HepG2 (cell line): ENCODE data around the gene MYBL2. TPM values are rescaled to one million over a fixed set of nuclear protein-coding genes. Genes with fewer than 3 reads are reported as not detected.
A peak's percentile ranks its signal among the peaks of the same experiment; 100 is the strongest.
"Not testable (repeated sequence)": the region's sequence is repeated elsewhere in the genome, so short reads cannot be mapped to it uniquely, and the experiment has no call there.

Source experiments
- ATAC-seq: fragments of 200-7000 bp; cut with Tn5 transposase; 3 replicates; pipeline ENCODE4 v1.9.1; 2020; ENCODE audit warnings: mild to moderate bottlenecking, moderate library complexity
- BruUV-seq: library from RNA; stranded (reverse); fragments of 400-500 nt; replicated peaks from 2 replicates; lab custom pipeline; 2021; lab: Mats Ljungman, UMichigan
- CTCF ChIA-PET: fragments of 300-600 bp; formaldehyde crosslinking; extraction: SDS; loops from one replicate; lab custom pipeline; 2021; ENCODE audit warnings: low total read pairs, inconsistent platforms, low intra/inter-chr PET ratio; lab: Yijun Ruan, JAX
- POLR2A ChIA-PET: fragments of 350-600 bp; sonication (Branson Sonifier 250); formaldehyde crosslinking; loops from one replicate; lab custom pipeline; 2020; ENCODE audit warnings: antibody characterized with exemption, inconsistent platforms; lab: Yijun Ruan, JAX
- DNase-seq: peaks from one replicate; pipeline ENCODE4 v3.0.0-alpha.2; 2015; ENCODE audit warnings: low spot score
- FAIRE-seq: peaks from 3 replicates; lab custom pipeline; 2011; peaks lifted over from hg19 to GRCh38; lab: Jason Lieb, UNC
- H2AFZ ChIP-seq: one replicate; pipeline ENCODE4 v1.6.1; 2011; ENCODE audit warnings: low read length, inconsistent platforms
- H3K27ac ChIP-seq: fragments of 300-600 bp; 3 replicates; pipeline ENCODE4 v1.8.0; 2011; ENCODE audit warnings: mixed run types, mild to moderate bottlenecking, mixed read lengths, low read length, inconsistent platforms; ENCODE audit not compliant: insufficient read depth; ENCODE audit errors: extremely low read length
- H3K27me3 ChIP-seq, 2 experiments: fragments of 200-600 bp in 1 of 2; 2 replicates in 1 of 2; 3 replicates in 1 of 2; pipeline versions ENCODE4 v1.6.0 to v1.8.0; 2011; ENCODE audit warnings: low read length in 2 of 2, mild to moderate bottlenecking in 2 of 2, moderate library complexity in 2 of 2, inconsistent platforms in 1 of 2; ENCODE audit not compliant: insufficient read depth in 2 of 2, control insufficient read depth in 1 of 2
- H3K36me3 ChIP-seq, 2 experiments: fragments of 200-600 bp in 1 of 2; replicated peaks in 1 of 2; 2 replicates in 1 of 2; 3 replicates in 1 of 2; pipeline versions ENCODE4 v1.5.1 to v1.8.0; 2011; ENCODE audit warnings: low read length in 2 of 2, inconsistent platforms in 1 of 2; ENCODE audit not compliant: insufficient read depth in 2 of 2, control insufficient read depth in 1 of 2
- H3K4me1 ChIP-seq: 2 replicates; pipeline ENCODE4 v1.5.1; 2012; ENCODE audit warnings: low read length, inconsistent platforms; ENCODE audit not compliant: insufficient read depth
- H3K4me2 ChIP-seq: 2 replicates; pipeline ENCODE4 v1.6.0; 2011; ENCODE audit warnings: low read depth, low read length, inconsistent platforms
- H3K4me3 ChIP-seq, 3 experiments: fragments of 200-600 bp in 1 of 3; sonication (generic), shearing (Covaris generic) in 1 of 3; replicated peaks in 1 of 3; 2 replicates each; pipeline ENCODE4 v1.5.1; 2011 to 2016; ENCODE audit warnings: low read length in 3 of 3, inconsistent platforms in 2 of 3, low read depth in 2 of 3, mild to moderate bottlenecking in 2 of 3, control low read depth in 1 of 3, mixed read lengths in 1 of 3; ENCODE audit not compliant: insufficient read depth in 1 of 3
- H3K79me2 ChIP-seq: one replicate; pipeline ENCODE4 v1.6.1; 2011; ENCODE audit warnings: low read length, inconsistent platforms; ENCODE audit not compliant: insufficient read depth
- H3K9ac ChIP-seq: 2 replicates; pipeline ENCODE4 v1.6.0; 2011; ENCODE audit warnings: mild to moderate bottlenecking, low read depth, low read length, inconsistent platforms; ENCODE audit not compliant: insufficient read depth
- H3K9me3 ChIP-seq: 2 replicates; pipeline ENCODE4 v1.5.1; 2012; ENCODE audit warnings: mild to moderate bottlenecking, low read length
- H4K20me1 ChIP-seq: 2 replicates; pipeline ENCODE4 v1.6.0; 2011; ENCODE audit warnings: inconsistent platforms, mild to moderate bottlenecking, low read length, moderate library complexity; ENCODE audit not compliant: insufficient read depth
- ARNT2 ChIP-seq: sonication (generic); formaldehyde crosslinking; IDR thresholded peaks from 2 replicates; pipeline ENCODE4 v1.8.0; 2022; ENCODE audit warnings: mild to moderate bottlenecking, low read depth, missing genetic modification reagents, moderate library complexity
- CC2D1A ChIP-seq: sonication (generic); formaldehyde crosslinking; IDR thresholded peaks from 2 replicates; pipeline ENCODE4 v1.8.1; 2023; ENCODE audit warnings: mild to moderate bottlenecking, missing genetic modification reagents
- HIVEP1 ChIP-seq: sonication (generic); formaldehyde crosslinking; IDR thresholded peaks from 2 replicates; pipeline ENCODE4 v1.4.0; 2020; ENCODE audit warnings: mild to moderate bottlenecking, missing genetic modification reagents
- TEAD3 ChIP-seq: optimal IDR thresholded peaks from 2 replicates; pipeline ENCODE3; 2016; ENCODE audit warnings: borderline replicate concordance
- ZFYVE20 ChIP-seq: sonication (generic); formaldehyde crosslinking; IDR thresholded peaks from 2 replicates; pipeline ENCODE4 v1.8.0; 2023; ENCODE audit warnings: low read depth, mild to moderate bottlenecking, moderate library complexity, missing genetic modification reagents, borderline replicate concordance
- ZMYM3 ChIP-seq: sonication (generic); formaldehyde crosslinking; IDR thresholded peaks from 2 replicates; pipeline ENCODE4 v1.5.1; 2020; ENCODE audit warnings: mild to moderate bottlenecking, missing genetic modification reagents
- ZNF121 ChIP-seq: sonication (generic); formaldehyde crosslinking; IDR thresholded peaks from 2 replicates; pipeline ENCODE4 v1.5.0; 2020; ENCODE audit warnings: mild to moderate bottlenecking, missing genetic modification reagents
- ZNF224 ChIP-seq: sonication (generic); formaldehyde crosslinking; IDR thresholded peaks from 2 replicates; pipeline ENCODE4 v1.5.0; 2020; ENCODE audit warnings: mild to moderate bottlenecking, missing genetic modification reagents
- ZNF598 ChIP-seq: sonication (generic); formaldehyde crosslinking; IDR thresholded peaks from 2 replicates; pipeline ENCODE4 v1.5.1; 2020; ENCODE audit warnings: mild to moderate bottlenecking, missing genetic modification reagents, borderline replicate concordance
- ZNF768 ChIP-seq: sonication (generic); formaldehyde crosslinking; IDR thresholded peaks from 2 replicates; pipeline ENCODE4 v1.4.0; 2020; ENCODE audit warnings: missing genetic modification reagents
- WGBS: methylation state at CpG from one replicate; pipeline ENCODE4 v1.1.6; 2017; ENCODE audit warnings: low lambda C conversion rate; 5-methylcytosine and 5-hydroxymethylcytosine counted together
- in situ Hi-C: cut with HindIII; loops from 2 replicates; pipeline ENCODE4 v1.10.0; 2017; ENCODE audit warnings: low pct_unique_long_range_greater_than_20kb; ENCODE audit not compliant: extremely low pct_ligation_motif_present
- intact Hi-C: fragments of 100-400 bp; cut with micrococcal nuclease; formaldehyde crosslinking; loops from one replicate; pipeline ENCODE4 v1.10.0; 2022; ENCODE audit not compliant: unreplicated experiment
- polyA plus RNA-seq, 8 experiments: library from polyadenylated mRNA; depleted of rRNA in 3 of 8; stranded (reverse) in 7 of 8; unstranded in 1 of 8; fragments of >200 nt; fragmentation: Illumina TruSeq in 4 of 8; extraction: Trizol in 4 of 8; gene quantifications; 2 replicates each; pipeline versions ENCODE4 v1.2.1 to v1.2.3, GENCODE V29; 2011 to 2016; ENCODE audit warnings: low read depth in 4 of 8, missing spikeins in 1 of 8, mixed read lengths in 1 of 8; ENCODE audit not compliant: insufficient read depth in 1 of 8
- total RNA-seq, 5 experiments: library from RNA; depleted of rRNA; stranded (reverse); fragments of >200 nt; fragmentation: Illumina TruSeq; extraction: Trizol; gene quantifications; 2 replicates each; pipeline ENCODE4 v1.2.3, GENCODE V29; 2016; ENCODE audit warnings: low read depth in 1 of 5
- TF ChIP-seq, protein P1 (sequence below): sonication (generic); formaldehyde crosslinking; IDR thresholded peaks from 2 replicates; pipeline ENCODE4 v1.4.0; 2020; ENCODE audit warnings: missing genetic modification reagents

MYBL2 gene
- total and polyA plus RNA-seq, 2 of the 13 experiments (the other 11 are each of a cell fraction or from before 2014, with no cell fraction given): 11.9 to 66.2 TPM

DNA sequence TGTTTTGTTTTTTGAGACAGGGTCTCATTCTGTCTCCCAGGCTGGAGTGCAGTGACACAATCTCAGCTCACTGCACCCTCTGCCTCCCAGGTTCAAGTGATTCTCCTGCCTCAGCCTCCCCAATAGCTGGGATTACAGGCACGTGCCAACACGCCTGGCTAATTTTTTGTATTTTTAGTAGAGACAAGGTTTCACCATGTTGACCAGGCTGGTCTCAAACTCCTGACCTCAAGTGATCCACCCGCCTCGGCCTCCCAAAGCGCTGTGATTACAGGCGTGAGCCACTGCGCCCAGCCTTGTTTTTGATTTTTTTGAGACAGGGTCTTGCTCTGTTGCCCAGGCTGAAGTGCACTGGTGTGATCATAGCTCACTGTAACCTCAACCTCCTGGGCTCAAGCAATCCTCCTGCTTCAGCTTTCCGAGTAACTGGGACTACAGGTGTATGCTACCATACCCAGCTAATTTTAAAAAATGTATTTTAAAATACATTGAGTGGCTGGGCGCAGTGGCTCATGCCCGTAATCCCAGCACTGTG, 15.2 kb upstream of the MYBL2 start:
- WGBS: 94% methylated on average over 10 of the region's 10 CpGs
- CTCF ChIA-PET, H3K27me3 ChIP-seq, H2AFZ ChIP-seq, H3K36me3 ChIP-seq, intact Hi-C loops, H4K20me1 ChIP-seq, FAIRE-seq, DNase-seq, BruUV-seq, H3K79me2 ChIP-seq, H3K9me3 ChIP-seq, H3K27ac ChIP-seq, H3K4me2 ChIP-seq, in situ Hi-C loops, ATAC-seq, H3K9ac ChIP-seq, H3K4me3 ChIP-seq: not testable (repeated sequence)
- POLR2A ChIA-PET: interaction anchor here (0.6 to 2.8 kb wide), 5 partner anchors 49 to 1691 kb away, joined by 3 to 18 read pairs (median 4); partner anchors contain the start of genes IFT52 and SRSF6
- peak; percentile 39; the same call in 1 of the 2 replicates for TF ChIP-seq ZNF598 (CRISPR knock-in tag)
- 0 out of 2 replicates have a peak, but pooled peaks have one; percentile 81 for TF ChIP-seq CC2D1A (CRISPR knock-in tag)
- TF ChIP-seq, protein P1, sequence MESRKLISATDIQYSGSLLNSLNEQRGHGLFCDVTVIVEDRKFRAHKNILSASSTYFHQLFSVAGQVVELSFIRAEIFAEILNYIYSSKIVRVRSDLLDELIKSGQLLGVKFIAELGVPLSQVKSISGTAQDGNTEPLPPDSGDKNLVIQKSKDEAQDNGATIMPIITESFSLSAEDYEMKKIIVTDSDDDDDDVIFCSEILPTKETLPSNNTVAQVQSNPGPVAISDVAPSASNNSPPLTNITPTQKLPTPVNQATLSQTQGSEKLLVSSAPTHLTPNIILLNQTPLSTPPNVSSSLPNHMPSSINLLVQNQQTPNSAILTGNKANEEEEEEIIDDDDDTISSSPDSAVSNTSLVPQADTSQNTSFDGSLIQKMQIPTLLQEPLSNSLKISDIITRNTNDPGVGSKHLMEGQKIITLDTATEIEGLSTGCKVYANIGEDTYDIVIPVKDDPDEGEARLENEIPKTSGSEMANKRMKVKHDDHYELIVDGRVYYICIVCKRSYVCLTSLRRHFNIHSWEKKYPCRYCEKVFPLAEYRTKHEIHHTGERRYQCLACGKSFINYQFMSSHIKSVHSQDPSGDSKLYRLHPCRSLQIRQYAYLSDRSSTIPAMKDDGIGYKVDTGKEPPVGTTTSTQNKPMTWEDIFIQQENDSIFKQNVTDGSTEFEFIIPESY (CRISPR knock-in tag): peak; percentile 23; the same call in 1 of the 2 replicates
- peak; percentile 77 for TF ChIP-seq ZMYM3
- TF ChIP-seq ARNT2 (CRISPR knock-in tag): peak; percentile 66; the same call in 1 of the 2 replicates
- TF ChIP-seq ZNF121 (CRISPR knock-in tag): peak; percentile 93
- TF ChIP-seq ZNF224 (CRISPR knock-in tag): 0 out of 2 replicates have a peak, but pooled peaks have one; percentile 45
- TF ChIP-seq ZFYVE20 (CRISPR knock-in tag): 0 out of 2 replicates have a peak, but pooled peaks have one; percentile 39
- TF ChIP-seq TEAD3 (CRISPR knock-in tag): peak; percentile 7
- TF ChIP-seq ZNF768 (CRISPR knock-in tag): 0 out of 2 replicates have a peak, but pooled peaks have one; percentile 9
- TF ChIP-seq HIVEP1: 0 out of 2 replicates have a peak, but pooled peaks have one; percentile 23
- H3K4me1 ChIP-seq: peaks cover 49% of the 10 kb centered on the region
